Adrenal gland (tissue), 5 donors: ENCODE data around the gene SAMD1.
A peak's percentile ranks its signal among the peaks of the same experiment; 100 is the strongest.

Source experiments
- CTCF ChIP-seq, 6 experiments: fragments of 450-650 bp in 4 of 6; fragments of 200-600 bp in 2 of 6; sonication (generic) in 1 of 6; IDR thresholded peaks; 1 replicate in 5 of 6; 2 replicates in 1 of 6; pipeline versions ENCODE4 v1.5.1 to v1.8.0; 2016 to 2021; ENCODE audit warnings: antibody characterized with exemption in 6 of 6, mild to moderate bottlenecking in 2 of 6, moderate library complexity in 1 of 6
- POLR2A ChIP-seq, 2 donors: fragments of 450-650 bp; IDR thresholded peaks; one replicate each; pipeline ENCODE4 v1.6.1; 2017; ENCODE audit warnings: antibody characterized with exemption in 2 of 2, mild to moderate bottlenecking in 2 of 2, moderate library complexity in 1 of 2
- donor health status: DM: no; HTN: no; CAD: no.

- TF ChIP-seq CTCF (IDR thresholded peaks at IDR 0.05) (peak in 1 of 6 experiments; percentile 6), POLR2A (IDR thresholded peaks at IDR 0.05) (no peak)
Measured at GRCh38 chr19:14106840-14107239, 16.3 kb upstream of the SAMD1 start.
